Measurements from ENCODE around the gene CDON. TPM values are rescaled to one million over a fixed set of nuclear protein-coding genes. Genes with fewer than 3 reads are reported as not detected.
A peak's percentile ranks its signal among the peaks of the same experiment; 100 is the strongest.

The CDON gene
- total RNA-seq, 1 experiment from 2014 or later = 10.1 TPM

DNA sequence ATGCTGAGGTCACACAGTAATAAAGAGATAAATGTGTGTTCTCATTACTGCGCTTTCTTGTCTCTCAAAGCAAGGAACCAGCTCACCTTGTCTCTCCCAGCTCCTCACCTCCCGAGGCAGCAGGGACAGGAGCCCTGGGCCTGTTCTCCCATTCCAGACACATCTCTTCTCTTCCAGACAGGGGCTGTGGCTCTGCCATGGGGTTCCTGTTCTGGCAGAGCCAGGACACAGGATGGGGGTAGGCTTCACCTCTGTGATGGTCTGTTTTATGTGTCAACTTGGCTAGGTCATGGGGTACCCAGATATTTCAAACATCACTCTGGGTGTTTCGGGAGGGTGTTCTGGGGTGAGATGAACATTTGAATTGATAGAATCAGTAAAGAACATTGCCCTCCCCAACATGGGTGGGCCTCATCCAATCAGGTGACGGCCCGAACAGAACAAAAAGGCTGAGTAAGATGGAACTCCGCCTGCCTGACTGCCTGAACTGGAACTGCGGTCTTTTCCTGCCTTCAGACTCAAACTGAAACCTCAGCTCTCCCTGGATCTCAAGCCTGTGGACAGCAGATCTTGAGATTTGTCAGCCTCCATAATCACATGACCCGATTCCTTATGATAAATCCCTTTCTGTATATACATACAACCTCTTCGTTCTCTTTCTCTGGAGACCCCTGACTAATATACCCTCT, 118.9 kb downstream of the CDON start:
- no peaks in the 10 kb centered on the region for H3K9me2 ChIP-seq (replicated peaks; ENCODE audit: low read length)
- H3K9ac ChIP-seq (ENCODE audit: low read length) = no peak overlapping the region
- H3K4me1 ChIP-seq (ENCODE audit: insufficient read depth, low read length) = peaks cover 6% of the 10 kb centered on the region; the same call in 1 of the 2 replicates
- POLR2A ChIA-PET (ENCODE audit: unreplicated experiment) = no interaction called here
- no peak overlapping the region for H3K4me2 ChIP-seq (ENCODE audit: low read length)
- DNase-seq (no peak), ATAC-seq (no peak)
- no peaks in the 10 kb centered on the region for H3K9me3 ChIP-seq (ENCODE audit: low read length)
- no peak overlapping the region for H2AFZ ChIP-seq (ENCODE audit: low read length)
- CTCF ChIA-PET = interaction anchor here (1.0 kb wide), 1 partner anchor 117 kb away, joined by 4 read pairs; no protein-coding TSS in a partner anchor
- H3K27me3 ChIP-seq (ENCODE audit: low read length) = no peaks in the 10 kb centered on the region
- no peaks in the 10 kb centered on the region for H4K20me1 ChIP-seq (ENCODE audit: low read length)
- no peak for TF ChIP-seq EZH2phosphoT487 (IDR thresholded peaks at IDR 0.05; ENCODE audit: borderline replicate concordance, low read length)
- H3K79me2 ChIP-seq (ENCODE audit: low read length) = no peaks in the 10 kb centered on the region
- no peak overlapping the region for H3K4me3 ChIP-seq (ENCODE audit: low read length)
- H3K27ac ChIP-seq (ENCODE audit: low read length) = no peak overlapping the region
- no peaks in the 10 kb centered on the region for H3K36me3 ChIP-seq (ENCODE audit: low read depth, low read length)
- H3F3A ChIP-seq (ENCODE audit: low read length, unreplicated experiment) = no peaks in the 10 kb centered on the region
- BruUV-seq (replicated peaks) = no TSS peak
- intact Hi-C loops (cut with micrococcal nuclease) = loop anchor here (2.0 kb wide), 1 partner anchor 117 kb away; no protein-coding TSS in a partner anchor

DNA sequence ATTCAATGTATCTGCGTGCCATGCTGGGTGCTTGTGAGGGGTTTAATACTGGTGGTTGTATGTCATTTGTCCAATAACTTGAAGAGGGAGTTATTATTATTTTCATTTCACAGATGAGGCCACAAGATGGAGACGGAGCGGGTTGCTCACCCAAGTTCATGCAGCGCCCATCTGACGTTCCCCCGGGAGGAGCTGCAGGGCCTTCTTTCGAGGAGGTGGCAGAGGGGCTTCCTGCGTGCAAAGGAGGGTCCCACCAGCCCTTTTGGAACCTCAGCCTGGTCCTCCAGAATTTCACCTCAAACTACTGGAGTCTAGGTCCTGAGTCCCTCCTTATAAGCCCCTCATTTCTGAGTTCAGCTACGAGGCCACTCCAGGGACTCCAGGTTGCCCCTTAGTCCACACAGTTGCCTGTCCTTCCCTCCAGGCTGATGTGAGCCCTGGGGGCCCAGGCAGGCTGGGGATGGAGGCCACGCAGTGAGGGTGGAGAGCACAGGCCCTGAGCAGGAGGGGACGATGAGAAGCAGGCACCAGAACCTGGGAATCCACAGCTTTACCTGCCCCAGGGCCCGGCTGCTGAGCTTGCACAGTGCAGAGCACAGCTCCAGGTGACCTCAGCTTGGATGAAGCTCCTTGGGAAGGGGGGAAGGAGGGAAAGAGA, 119.8 kb downstream of the CDON start:
- CTCF ChIA-PET = interaction anchor here (1.0 kb wide), 1 partner anchor 118 kb away, joined by 4 read pairs; no protein-coding TSS in a partner anchor
- Histone ChIP-seq H3K9ac (ENCODE audit: low read length) (no peak overlapping the region), H3K9me3 (ENCODE audit: low read length) (no peaks in the 10 kb centered on the region), H4K20me1 (ENCODE audit: low read length) (no peaks in the 10 kb centered on the region), H3K27ac (ENCODE audit: low read length) (no peak overlapping the region), H3K9me2 (replicated peaks; ENCODE audit: low read length) (no peaks in the 10 kb centered on the region), H3K4me3 (ENCODE audit: low read length) (no peak overlapping the region), H3F3A (ENCODE audit: low read length, unreplicated experiment) (no peaks in the 10 kb centered on the region), H3K27me3 (ENCODE audit: low read length) (no peaks in the 10 kb centered on the region), H2AFZ (ENCODE audit: low read length) (peak overlapping the region; percentile 60), H3K4me1 (ENCODE audit: insufficient read depth, low read length) (peaks cover 6% of the 10 kb centered on the region; the same call in 1 of the 2 replicates), H3K79me2 (ENCODE audit: low read length) (no peaks in the 10 kb centered on the region), H3K4me2 (ENCODE audit: low read length) (no peak overlapping the region), H3K36me3 (ENCODE audit: low read depth, low read length) (no peaks in the 10 kb centered on the region)
- DNase-seq (no peak), ATAC-seq (no peak)
- POLR2A ChIA-PET (ENCODE audit: unreplicated experiment) = no interaction called here
- intact Hi-C loops (cut with micrococcal nuclease) = loop anchor here (1.0 to 2.0 kb wide), 2 partner anchors 118 to 251 kb away; no protein-coding TSS in a partner anchor
- TF ChIP-seq, protein P1, sequence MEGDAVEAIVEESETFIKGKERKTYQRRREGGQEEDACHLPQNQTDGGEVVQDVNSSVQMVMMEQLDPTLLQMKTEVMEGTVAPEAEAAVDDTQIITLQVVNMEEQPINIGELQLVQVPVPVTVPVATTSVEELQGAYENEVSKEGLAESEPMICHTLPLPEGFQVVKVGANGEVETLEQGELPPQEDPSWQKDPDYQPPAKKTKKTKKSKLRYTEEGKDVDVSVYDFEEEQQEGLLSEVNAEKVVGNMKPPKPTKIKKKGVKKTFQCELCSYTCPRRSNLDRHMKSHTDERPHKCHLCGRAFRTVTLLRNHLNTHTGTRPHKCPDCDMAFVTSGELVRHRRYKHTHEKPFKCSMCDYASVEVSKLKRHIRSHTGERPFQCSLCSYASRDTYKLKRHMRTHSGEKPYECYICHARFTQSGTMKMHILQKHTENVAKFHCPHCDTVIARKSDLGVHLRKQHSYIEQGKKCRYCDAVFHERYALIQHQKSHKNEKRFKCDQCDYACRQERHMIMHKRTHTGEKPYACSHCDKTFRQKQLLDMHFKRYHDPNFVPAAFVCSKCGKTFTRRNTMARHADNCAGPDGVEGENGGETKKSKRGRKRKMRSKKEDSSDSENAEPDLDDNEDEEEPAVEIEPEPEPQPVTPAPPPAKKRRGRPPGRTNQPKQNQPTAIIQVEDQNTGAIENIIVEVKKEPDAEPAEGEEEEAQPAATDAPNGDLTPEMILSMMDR (conservative IDR thresholded peaks at IDR 0.05; ENCODE audit: low read depth, low read length) = no peak
- TF ChIP-seq EZH2phosphoT487 (IDR thresholded peaks at IDR 0.05; ENCODE audit: borderline replicate concordance, low read length) (no peak), EZH2 (IDR thresholded peaks at IDR 0.05; ENCODE audit: low read length, unreplicated experiment) (no peak)
- no TSS peak for BruUV-seq (replicated peaks)

DNA sequence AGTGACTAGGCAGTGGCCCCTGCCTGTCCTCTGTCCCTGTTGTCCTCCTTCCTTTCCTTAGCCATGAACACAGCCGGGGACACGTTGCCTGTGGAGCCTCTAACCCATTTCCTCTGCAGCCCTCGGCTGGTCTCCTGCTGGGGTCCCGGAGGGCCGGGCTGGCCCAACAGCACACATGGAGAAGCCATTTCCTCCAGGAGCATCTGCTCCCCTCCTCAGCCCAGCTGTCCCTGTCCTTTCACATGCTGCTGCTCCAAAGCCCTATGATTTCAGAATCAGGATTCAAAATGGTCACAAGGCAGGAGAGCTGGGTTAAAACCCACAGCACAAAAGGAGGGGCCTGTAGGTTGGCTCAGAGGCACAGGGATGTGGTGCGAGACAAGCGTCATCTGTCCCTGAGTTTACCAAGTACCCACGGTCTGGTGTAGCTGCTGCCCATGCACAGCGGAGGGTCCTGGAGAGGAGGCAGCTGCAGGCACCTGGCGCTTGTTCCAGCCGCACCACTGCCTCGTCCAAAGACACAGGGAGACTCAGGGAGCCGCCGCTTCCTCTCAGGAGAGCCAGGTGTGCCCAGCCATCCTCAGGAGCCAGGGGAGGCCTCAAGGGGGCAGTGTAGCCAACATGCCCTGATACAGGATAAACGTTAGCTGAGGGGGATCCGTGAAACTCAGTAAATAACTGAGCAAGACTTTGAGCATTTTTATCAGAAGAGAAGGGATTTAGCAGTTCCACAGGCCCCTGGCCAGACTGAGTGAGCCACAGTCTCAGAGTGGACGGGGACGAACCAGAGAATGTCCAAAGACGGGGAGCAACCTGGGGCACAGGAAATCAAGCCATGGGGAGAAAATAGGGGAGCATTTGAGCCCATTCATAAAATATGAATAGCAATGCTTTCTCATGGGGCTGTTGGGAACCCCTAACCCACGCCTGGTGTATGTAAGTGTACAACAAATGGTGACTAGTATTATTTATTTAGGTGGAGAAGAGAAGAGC, 120.8 kb downstream of the CDON start:
- Histone ChIP-seq H3K27ac (ENCODE audit: low read length) (no peak overlapping the region), H4K20me1 (ENCODE audit: low read length) (no peaks in the 10 kb centered on the region), H2AFZ (ENCODE audit: low read length) (peak overlapping the region; percentile 60), H3K36me3 (ENCODE audit: low read depth, low read length) (no peaks in the 10 kb centered on the region), H3K27me3 (ENCODE audit: low read length) (no peaks in the 10 kb centered on the region), H3K4me2 (ENCODE audit: low read length) (peak overlapping the region; percentile 3; the same call in 1 of the 2 replicates), H3K4me1 (ENCODE audit: insufficient read depth, low read length) (peaks cover 6% of the 10 kb centered on the region; the same call in 1 of the 2 replicates), H3K9ac (ENCODE audit: low read length) (no peak overlapping the region), H3K9me2 (replicated peaks; ENCODE audit: low read length) (no peaks in the 10 kb centered on the region), H3F3A (ENCODE audit: low read length, unreplicated experiment) (no peaks in the 10 kb centered on the region), H3K9me3 (ENCODE audit: low read length) (no peaks in the 10 kb centered on the region), H3K4me3 (ENCODE audit: low read length) (no peak overlapping the region), H3K79me2 (ENCODE audit: low read length) (no peaks in the 10 kb centered on the region)
- TF ChIP-seq EZH2 (IDR thresholded peaks at IDR 0.05; ENCODE audit: low read length, unreplicated experiment) = no peak
- TF ChIP-seq, protein P1 (conservative IDR thresholded peaks at IDR 0.05; ENCODE audit: low read depth, low read length) = peak; percentile 96
- TF ChIP-seq EZH2phosphoT487 (IDR thresholded peaks at IDR 0.05; ENCODE audit: borderline replicate concordance, low read length) = no peak
- DNase-seq (peak; percentile 72), ATAC-seq (peak; percentile 90)
- CTCF ChIA-PET = interaction anchor here (0.6 to 1.0 kb wide), 3 partner anchors 119 to 254 kb away, joined by 3 to 8 read pairs (median 4); no protein-coding TSS in a partner anchor
- POLR2A ChIA-PET (ENCODE audit: unreplicated experiment) = no interaction called here
- intact Hi-C loops (cut with micrococcal nuclease) = loop anchor here (1.0 to 2.0 kb wide), 2 partner anchors 119 to 252 kb away; no protein-coding TSS in a partner anchor
- no TSS peak for BruUV-seq (replicated peaks)
